ENCODE measurements around the gene GJA10. TPM values are rescaled to one million over a fixed set of nuclear protein-coding genes. Genes with fewer than 3 reads are reported as not detected.

The GJA10 gene
- total RNA-seq, 3 donors from 2014 or later (not counting 1 experiment from before 2014, with no cell fraction given): not detected

DNA sequence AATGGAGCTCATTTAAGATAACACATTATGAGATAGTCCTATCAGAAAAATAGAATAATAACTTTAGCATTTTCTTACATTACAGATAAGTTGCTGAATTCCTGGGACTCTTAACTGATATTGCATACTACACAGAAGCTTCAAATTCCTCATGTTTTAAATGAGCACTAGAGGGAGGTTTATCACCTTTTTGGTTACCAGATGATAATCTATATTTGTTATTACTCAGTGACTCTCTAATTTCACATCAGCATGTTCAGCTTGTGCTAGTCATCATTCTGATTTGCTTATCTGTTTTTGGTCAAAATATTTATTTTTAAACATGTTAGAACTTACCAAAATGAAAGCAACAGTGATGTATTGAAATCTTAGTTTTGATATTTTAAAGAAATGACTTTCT, 20.5 kb upstream of the GJA10 start:
- Mint-ChIP-seq H3K36me3 (peaks cover 2% of the 10 kb centered on the region), H3K27me3 (ENCODE audit: low read depth in 2 of 2) (no peaks in the 10 kb centered on the region), H3K27ac (peak overlapping the region in 1 of 2 donors; percentile 29), H3K4me3 (no peak overlapping the region), H3K4me1 (no peaks in the 10 kb centered on the region), H3K9me3 (no peaks in the 10 kb centered on the region)
- TF ChIP-seq, protein P1, sequence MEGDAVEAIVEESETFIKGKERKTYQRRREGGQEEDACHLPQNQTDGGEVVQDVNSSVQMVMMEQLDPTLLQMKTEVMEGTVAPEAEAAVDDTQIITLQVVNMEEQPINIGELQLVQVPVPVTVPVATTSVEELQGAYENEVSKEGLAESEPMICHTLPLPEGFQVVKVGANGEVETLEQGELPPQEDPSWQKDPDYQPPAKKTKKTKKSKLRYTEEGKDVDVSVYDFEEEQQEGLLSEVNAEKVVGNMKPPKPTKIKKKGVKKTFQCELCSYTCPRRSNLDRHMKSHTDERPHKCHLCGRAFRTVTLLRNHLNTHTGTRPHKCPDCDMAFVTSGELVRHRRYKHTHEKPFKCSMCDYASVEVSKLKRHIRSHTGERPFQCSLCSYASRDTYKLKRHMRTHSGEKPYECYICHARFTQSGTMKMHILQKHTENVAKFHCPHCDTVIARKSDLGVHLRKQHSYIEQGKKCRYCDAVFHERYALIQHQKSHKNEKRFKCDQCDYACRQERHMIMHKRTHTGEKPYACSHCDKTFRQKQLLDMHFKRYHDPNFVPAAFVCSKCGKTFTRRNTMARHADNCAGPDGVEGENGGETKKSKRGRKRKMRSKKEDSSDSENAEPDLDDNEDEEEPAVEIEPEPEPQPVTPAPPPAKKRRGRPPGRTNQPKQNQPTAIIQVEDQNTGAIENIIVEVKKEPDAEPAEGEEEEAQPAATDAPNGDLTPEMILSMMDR (IDR thresholded peaks at IDR 0.05): no peak
- DNase-seq (no peak), ATAC-seq (no peak)
- Histone ChIP-seq H3K27ac (ENCODE audit: low read length) (no peak overlapping the region), H3K27me3 (ENCODE audit: control insufficient read depth, insufficient read depth, low read length) (no peaks in the 10 kb centered on the region), H3K36me3 (ENCODE audit: control insufficient read depth, insufficient read depth, low read length) (peaks cover 30% of the 10 kb centered on the region), H3K4me3 (ENCODE audit: low read length) (no peak overlapping the region), H3K9me3 (ENCODE audit: control insufficient read depth, insufficient read depth, low read length) (no peaks in the 10 kb centered on the region), H3K4me1 (ENCODE audit: control insufficient read depth, insufficient read depth, low read length) (no peaks in the 10 kb centered on the region)
- intact Hi-C loops (cut with micrococcal nuclease): no loop called here

DNA sequence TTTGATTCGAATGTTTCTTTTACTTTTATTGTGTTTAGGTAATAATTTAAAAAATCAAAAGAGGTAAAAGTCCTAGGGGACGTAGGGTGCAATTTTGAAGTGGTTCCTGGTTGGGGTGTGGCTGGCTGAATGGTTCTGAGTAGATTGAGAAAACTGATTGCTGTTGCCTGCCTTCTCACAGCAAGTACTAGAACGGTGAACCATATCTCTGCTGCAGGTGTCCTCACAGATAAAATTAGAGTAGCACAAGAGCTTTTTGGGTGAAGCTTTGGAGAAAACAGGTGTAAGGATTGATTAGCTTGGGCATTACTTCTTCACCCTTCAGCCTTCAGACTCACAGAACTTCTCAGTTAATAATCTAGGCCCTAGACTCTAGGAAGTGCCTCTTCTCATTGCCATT, 19.8 kb upstream of the GJA10 start:
- no peak for ATAC-seq
- Histone ChIP-seq H3K4me3 (ENCODE audit: low read length) (no peak overlapping the region), H3K4me1 (ENCODE audit: control insufficient read depth, insufficient read depth, low read length) (no peaks in the 10 kb centered on the region), H3K36me3 (ENCODE audit: control insufficient read depth, insufficient read depth, low read length) (peaks cover 27% of the 10 kb centered on the region), H3K9me3 (ENCODE audit: control insufficient read depth, insufficient read depth, low read length) (no peaks in the 10 kb centered on the region), H3K27ac (ENCODE audit: low read length) (no peak overlapping the region), H3K27me3 (ENCODE audit: control insufficient read depth, insufficient read depth, low read length) (no peaks in the 10 kb centered on the region)
- H3K4me3 Mint-ChIP-seq: no peak overlapping the region
- H3K36me3 Mint-ChIP-seq: no peaks in the 10 kb centered on the region
- peak overlapping the region in 1 of 2 donors; percentile 8 for H3K27ac Mint-ChIP-seq
- WGBS (ENCODE audit: insufficient coverage): 99% methylated on average over 3 of the region's 3 CpGs
- intact Hi-C loops (cut with micrococcal nuclease): no loop called here
- H3K4me1 Mint-ChIP-seq: no peaks in the 10 kb centered on the region
- no peaks in the 10 kb centered on the region for H3K27me3 Mint-ChIP-seq (ENCODE audit: low read depth in 2 of 2)
- TF ChIP-seq, protein P1 (IDR thresholded peaks at IDR 0.05): no peak
- no peak for DNase-seq
- H3K9me3 Mint-ChIP-seq: no peaks in the 10 kb centered on the region

GRCh38 chr6:89886378-89887120, 7.7 kb upstream of the GJA10 start:
- no peak for DNase-seq
- Histone ChIP-seq H3K4me3 (ENCODE audit: low read length) (no peak overlapping the region), H3K27me3 (ENCODE audit: control insufficient read depth, insufficient read depth, low read length) (peaks cover 7% of the 10 kb centered on the region), H3K9me3 (ENCODE audit: control insufficient read depth, insufficient read depth, low read length) (no peaks in the 10 kb centered on the region), H3K4me1 (ENCODE audit: control insufficient read depth, insufficient read depth, low read length) (peaks cover 4% of the 10 kb centered on the region), H3K36me3 (ENCODE audit: control insufficient read depth, insufficient read depth, low read length) (no peaks in the 10 kb centered on the region), H3K27ac (ENCODE audit: low read length) (no peak overlapping the region)
- Mint-ChIP-seq H3K27me3 (ENCODE audit: low read depth in 2 of 2) (peaks cover 23 to 42% of the 10 kb centered on the region in 2 donors), H3K27ac (no peak overlapping the region), H3K9me3 (no peaks in the 10 kb centered on the region), H3K4me1 (no peaks in the 10 kb centered on the region), H3K4me3 (no peak overlapping the region), H3K36me3 (no peaks in the 10 kb centered on the region)
- no peak for ATAC-seq
- TF ChIP-seq, protein P1 (IDR thresholded peaks at IDR 0.05): no peak
- WGBS (ENCODE audit: insufficient coverage): 91% methylated on average over 44 of the region's 44 CpGs
- intact Hi-C loops (cut with micrococcal nuclease): no loop called here
